ENCODE data around the gene RIOK3.
"Not testable (repeated sequence)": the region's sequence is repeated elsewhere in the genome, so short reads cannot be mapped to it uniquely, and the experiment has no call there.

Gene RIOK3

DNA sequence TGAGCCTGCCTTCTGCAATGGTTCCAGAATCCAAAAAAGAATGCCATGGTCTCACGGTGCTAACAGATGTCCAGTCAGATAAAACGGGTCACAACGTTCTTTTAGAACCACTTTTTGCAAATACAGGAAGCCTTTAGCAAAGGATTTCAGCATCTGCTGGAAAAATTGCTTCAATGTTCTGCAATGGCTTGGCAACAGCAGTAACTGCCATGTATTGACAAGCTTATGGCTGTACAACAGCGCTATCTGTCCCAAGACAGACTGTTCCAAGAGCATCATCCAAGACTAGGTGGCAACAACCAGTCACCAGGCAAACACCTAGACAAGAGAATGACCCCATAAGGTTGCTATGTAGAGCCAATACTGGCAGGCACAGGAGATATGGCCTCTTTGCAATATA is 37.6 kb upstream of the RIOK3 start:
- no peaks in the 10 kb centered on the region for H3K36me3 ChIP-seq
- H3K27me3 ChIP-seq (ENCODE audit: insufficient read depth, low read depth, severe bottlenecking) = no peaks in the 10 kb centered on the region
- no peaks in the 10 kb centered on the region for H3K9me3 ChIP-seq (ENCODE audit: severe bottlenecking)
- no peak for DNase-seq
- no peak overlapping the region for H3K4me3 ChIP-seq (ENCODE audit: low read depth, low read length)
- H3K27ac ChIP-seq = no peak overlapping the region
- no peak for TF ChIP-seq CTCF (IDR thresholded peaks at IDR 0.05; ENCODE audit: low read depth, low read length)

DNA sequence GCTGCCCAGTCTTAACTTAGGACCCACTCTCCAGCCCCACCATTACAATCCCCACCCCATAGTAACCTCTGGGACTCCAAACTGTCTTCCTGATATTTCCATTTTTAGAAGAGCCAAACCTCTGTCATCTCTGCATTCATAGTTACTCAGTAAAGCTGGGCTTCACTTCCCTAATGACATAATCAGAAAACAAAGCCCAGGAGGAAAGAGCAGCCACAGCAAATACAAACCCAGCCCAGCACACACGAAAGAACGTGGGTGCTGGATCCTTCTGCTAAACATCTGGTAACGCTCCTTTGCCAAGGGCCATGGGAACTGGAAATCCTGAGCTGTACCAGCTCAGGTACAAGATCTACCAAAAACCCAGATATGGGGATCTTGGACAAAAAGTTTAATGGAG is 36.8 kb upstream of the RIOK3 start:
- no peak for TF ChIP-seq CTCF (IDR thresholded peaks at IDR 0.05; ENCODE audit: low read depth, low read length)
- Histone ChIP-seq H3K9me3 (ENCODE audit: severe bottlenecking) (no peaks in the 10 kb centered on the region), H3K27me3 (ENCODE audit: insufficient read depth, low read depth, severe bottlenecking) (no peaks in the 10 kb centered on the region), H3K27ac (no peak overlapping the region), H3K36me3 (no peaks in the 10 kb centered on the region), H3K4me3 (ENCODE audit: low read depth, low read length) (no peak overlapping the region)
- DNase-seq = no peak

DNA sequence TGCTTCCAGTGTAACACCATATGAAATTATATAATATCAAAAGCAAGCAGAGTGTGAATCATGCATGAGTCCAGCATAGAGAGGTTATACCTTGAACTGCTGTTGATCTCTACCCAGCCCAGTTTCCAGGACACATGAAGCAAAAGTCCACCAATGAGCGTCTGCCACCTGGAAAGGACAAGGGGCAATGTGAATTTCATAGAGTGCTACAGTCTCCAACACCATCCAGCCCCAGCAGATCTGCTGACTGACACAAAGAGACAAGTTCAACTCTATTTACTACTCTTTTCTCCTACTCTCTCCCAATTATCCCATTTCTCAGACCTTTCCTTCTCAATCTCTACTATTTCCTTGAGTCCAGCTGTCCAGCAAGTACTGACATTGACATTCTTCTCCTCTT is 31.8 kb upstream of the RIOK3 start:
- no peak overlapping the region for H3K4me3 ChIP-seq (ENCODE audit: low read depth, low read length)
- no peaks in the 10 kb centered on the region for H3K36me3 ChIP-seq
- H3K27me3 ChIP-seq (ENCODE audit: insufficient read depth, low read depth, severe bottlenecking) = no peaks in the 10 kb centered on the region
- TF ChIP-seq CTCF (IDR thresholded peaks at IDR 0.05; ENCODE audit: low read depth, low read length) = no peak
- no peak overlapping the region for H3K27ac ChIP-seq
- H3K9me3 ChIP-seq (ENCODE audit: severe bottlenecking) = no peaks in the 10 kb centered on the region
- no peak for DNase-seq

DNA sequence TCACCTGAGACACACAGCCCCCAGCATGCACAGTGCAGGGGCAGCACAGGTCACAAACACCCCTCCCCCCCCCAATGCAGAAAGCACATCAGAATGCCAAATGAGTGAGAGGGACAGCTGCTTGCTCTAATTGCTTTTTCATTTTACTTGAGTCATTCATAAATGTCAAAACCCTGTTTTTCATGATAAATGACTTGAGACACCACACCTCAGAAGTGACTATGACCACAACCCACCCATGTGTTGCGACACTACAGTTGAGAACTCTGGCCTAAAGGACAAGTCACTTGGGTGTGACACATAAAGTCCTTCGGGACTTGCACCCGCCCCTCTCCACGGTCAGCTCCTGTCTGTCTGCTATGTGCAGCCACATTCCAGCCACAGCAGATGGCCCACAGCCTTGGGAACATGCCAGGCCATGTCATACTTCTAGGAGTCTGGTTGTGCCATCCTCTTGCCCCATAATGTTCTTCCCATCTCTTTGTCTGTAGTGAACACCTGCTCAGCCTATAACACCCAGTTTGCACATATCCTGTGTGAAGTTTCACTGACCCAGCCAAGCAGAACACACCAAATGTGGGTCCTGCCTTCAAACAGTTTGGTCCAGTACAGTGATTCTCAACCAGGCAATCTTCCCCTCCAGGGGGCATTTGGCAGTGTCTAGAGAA is 30.2 kb upstream of the RIOK3 start:
- DNase-seq = no peak

GRCh38 chr18:23424616-23425015 is 28.5 kb upstream of the RIOK3 start:
- DNase-seq = no peak
- H3K27ac ChIP-seq = no peak overlapping the region
- no peaks in the 10 kb centered on the region for H3K27me3 ChIP-seq (ENCODE audit: insufficient read depth, low read depth, severe bottlenecking)
- H3K36me3 ChIP-seq = no peaks in the 10 kb centered on the region
- H3K9me3 ChIP-seq (ENCODE audit: severe bottlenecking) = no peaks in the 10 kb centered on the region
- no peak overlapping the region for H3K4me3 ChIP-seq (ENCODE audit: low read depth, low read length)
- no peak for TF ChIP-seq CTCF (IDR thresholded peaks at IDR 0.05; ENCODE audit: low read depth, low read length)

More for the DNA sequence above, 30.2 kb upstream of the RIOK3 start:
- H3K4me3 ChIP-seq (ENCODE audit: low read depth, low read length) = no peak overlapping the region
- H3K27me3 ChIP-seq (ENCODE audit: insufficient read depth, low read depth, severe bottlenecking) = no peaks in the 10 kb centered on the region
- TF ChIP-seq CTCF (IDR thresholded peaks at IDR 0.05; ENCODE audit: low read depth, low read length) = no peak
- no peaks in the 10 kb centered on the region for H3K36me3 ChIP-seq
- H3K27ac ChIP-seq = no peak overlapping the region
- H3K9me3 ChIP-seq (ENCODE audit: severe bottlenecking) = no peaks in the 10 kb centered on the region

DNA sequence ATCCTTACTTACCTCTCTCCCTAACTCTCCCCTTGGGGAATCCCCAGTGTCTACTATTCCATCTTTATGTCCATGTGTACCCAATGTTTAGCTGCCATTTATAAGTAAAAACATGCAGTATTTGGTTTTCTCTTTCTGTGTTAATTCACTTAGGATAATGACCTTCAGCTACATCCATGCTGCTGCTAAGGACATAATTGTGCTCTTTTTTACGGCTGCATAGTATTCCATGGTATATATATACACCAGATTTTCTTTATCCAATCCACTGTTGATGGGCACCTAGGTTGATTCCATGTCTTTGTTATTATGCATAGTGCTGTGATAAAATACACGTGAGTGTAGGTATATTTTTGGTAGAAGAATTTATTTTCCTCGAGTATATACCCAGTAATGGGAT is 24.3 kb upstream of the RIOK3 start:
- no peaks in the 10 kb centered on the region for H3K9me3 ChIP-seq (ENCODE audit: severe bottlenecking)
- DNase-seq = no peak
- H3K36me3 ChIP-seq = no peaks in the 10 kb centered on the region

DNA sequence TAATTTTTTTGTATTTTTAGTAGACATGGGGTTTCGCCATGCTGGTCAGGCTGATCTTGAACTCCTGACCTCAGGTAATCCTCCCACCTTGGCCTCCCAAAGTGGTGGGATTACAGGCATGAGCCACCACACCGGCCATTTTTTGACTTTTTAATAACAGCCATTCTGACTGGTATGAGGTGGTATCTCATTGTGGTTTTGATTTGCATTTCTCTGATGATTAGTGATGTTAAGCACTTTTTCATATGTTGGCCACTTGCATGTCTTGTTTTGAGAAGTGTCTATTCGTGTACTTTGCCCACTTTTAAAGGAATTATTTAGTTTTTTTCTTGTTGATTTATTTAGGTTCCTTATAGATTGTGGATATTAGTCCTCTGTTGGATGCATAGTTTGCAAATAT is 23.5 kb upstream of the RIOK3 start:
- H3K4me3 ChIP-seq (ENCODE audit: low read depth, low read length); DNase-seq; H3K27ac ChIP-seq; H3K36me3 ChIP-seq; H3K9me3 ChIP-seq (ENCODE audit: severe bottlenecking); H3K27me3 ChIP-seq (ENCODE audit: insufficient read depth, low read depth, severe bottlenecking): not testable (repeated sequence)

More for the DNA sequence above, 24.3 kb upstream of the RIOK3 start:
- Histone ChIP-seq H3K4me3 (ENCODE audit: low read depth, low read length) (no peak overlapping the region), H3K27me3 (ENCODE audit: insufficient read depth, low read depth, severe bottlenecking) (no peaks in the 10 kb centered on the region), H3K27ac (no peak overlapping the region)
- no peak for TF ChIP-seq CTCF (IDR thresholded peaks at IDR 0.05; ENCODE audit: low read depth, low read length)
